ENCODE data around the gene APCDD1L. TPM values are rescaled to one million over a fixed set of nuclear protein-coding genes. Genes with fewer than 3 reads are reported as not detected.
"Not testable (repeated sequence)": the region's sequence is repeated elsewhere in the genome, so short reads cannot be mapped to it uniquely, and the experiment has no call there.

Gene APCDD1L
- total and polyA plus RNA-seq, 4 donors, result 0.04 TPM; not detected in 3

DNA sequence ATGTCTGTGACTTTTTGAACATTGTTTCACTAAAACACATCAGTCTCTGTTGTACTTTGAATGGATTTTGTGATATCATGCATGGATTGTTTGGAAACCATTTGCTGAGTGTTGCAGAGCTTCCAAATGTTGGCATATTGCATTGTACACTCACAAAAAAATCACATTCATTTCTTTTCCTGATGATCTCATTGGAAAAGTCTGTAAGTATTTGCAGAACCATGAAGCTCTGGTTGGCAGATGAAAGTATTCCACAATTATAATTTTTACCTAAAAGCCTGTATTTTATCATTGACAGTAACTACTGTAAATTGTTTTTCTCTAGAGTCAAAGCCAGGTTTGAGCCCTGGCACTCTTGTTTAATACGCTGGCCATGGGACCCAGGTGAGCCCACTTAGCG lies 84.1 kb downstream of the APCDD1L start:
- Histone ChIP-seq H3K9me3 (ENCODE audit: control insufficient read depth in 4 of 4, low read length in 3 of 4) (no peaks in the 10 kb centered on the region), H3K4me3 (ENCODE audit: low read depth in 1 of 3, low read length in 3 of 3) (no peak overlapping the region), H3K27ac (ENCODE audit: low read depth in 1 of 2, low read length in 2 of 2) (no peak overlapping the region), H3K36me3 (ENCODE audit: control insufficient read depth in 4 of 4, insufficient read depth in 3 of 4, low read depth in 1 of 4, low read length in 3 of 4) (peaks cover 0 to 2% (median 1%) of the 10 kb centered on the region in 4 donors), H3K27me3 (ENCODE audit: control insufficient read depth in 4 of 4, insufficient read depth in 4 of 4, low read length in 3 of 4) (no peaks in the 10 kb centered on the region), H3K9ac (ENCODE audit: low read depth in 1 of 2, low read length in 2 of 2) (no peak overlapping the region), H3K4me1 (ENCODE audit: control insufficient read depth in 4 of 4, insufficient read depth in 4 of 4, low read length in 3 of 4) (peaks cover 15 to 33% (median 25%) of the 10 kb centered on the region in 4 donors)
- over 99% methylated on average over 2 of the region's 2 CpGs for WGBS
- no peak for DNase-seq (ENCODE audit: low spot score)
- TF ChIP-seq JUND (IDR thresholded peaks at IDR 0.05) (no peak), TAF1 (conservative IDR thresholded peaks at IDR 0.05) (no peak), NR2F2 (IDR thresholded peaks at IDR 0.05) (no peak)

DNA sequence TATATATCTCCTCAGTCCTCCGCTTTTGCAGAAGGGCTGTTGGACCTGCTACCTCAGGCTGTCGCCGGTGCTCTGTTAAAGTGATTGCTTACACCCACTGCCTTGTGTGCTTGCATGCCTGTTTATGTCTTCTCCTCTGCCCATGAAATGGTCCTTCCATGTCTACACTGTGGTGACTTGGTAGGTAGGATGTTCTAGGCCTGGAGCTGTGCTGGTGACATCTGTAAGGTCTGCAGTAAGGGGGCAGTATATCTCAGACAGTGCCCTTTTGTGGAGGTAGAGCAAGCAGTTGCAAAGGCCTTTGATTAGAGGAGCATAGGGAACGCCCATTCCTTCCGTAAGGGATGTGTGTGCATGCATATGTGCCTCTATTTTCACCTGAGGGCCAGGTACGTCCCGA lies 85.9 kb downstream of the APCDD1L start:
- no peak for DNase-seq (ENCODE audit: low spot score)
- Histone ChIP-seq H3K36me3 (ENCODE audit: control insufficient read depth in 4 of 4, insufficient read depth in 3 of 4, low read depth in 1 of 4, low read length in 3 of 4) (peaks cover 0 to 4% (median 1%) of the 10 kb centered on the region in 4 donors), H3K4me3 (ENCODE audit: low read depth in 1 of 3, low read length in 3 of 3) (no peak overlapping the region), H3K4me1 (ENCODE audit: control insufficient read depth in 4 of 4, insufficient read depth in 4 of 4, low read length in 3 of 4) (peaks cover 15 to 32% (median 25%) of the 10 kb centered on the region in 4 donors), H3K9ac (ENCODE audit: low read depth in 1 of 2, low read length in 2 of 2) (no peak overlapping the region), H3K27ac (ENCODE audit: low read depth in 1 of 2, low read length in 2 of 2) (no peak overlapping the region), H3K27me3 (ENCODE audit: control insufficient read depth in 4 of 4, insufficient read depth in 4 of 4, low read length in 3 of 4) (no peaks in the 10 kb centered on the region), H3K9me3 (ENCODE audit: control insufficient read depth in 4 of 4, low read length in 3 of 4) (no peaks in the 10 kb centered on the region)
- TF ChIP-seq EGR1 (IDR thresholded peaks at IDR 0.05; ENCODE audit: low read depth in 2 of 2) (no peak), HNF4G (IDR thresholded peaks at IDR 0.05) (no peak), FOXA1 (IDR thresholded peaks at IDR 0.05) (no peak)
- TF ChIP-seq, protein P1, sequence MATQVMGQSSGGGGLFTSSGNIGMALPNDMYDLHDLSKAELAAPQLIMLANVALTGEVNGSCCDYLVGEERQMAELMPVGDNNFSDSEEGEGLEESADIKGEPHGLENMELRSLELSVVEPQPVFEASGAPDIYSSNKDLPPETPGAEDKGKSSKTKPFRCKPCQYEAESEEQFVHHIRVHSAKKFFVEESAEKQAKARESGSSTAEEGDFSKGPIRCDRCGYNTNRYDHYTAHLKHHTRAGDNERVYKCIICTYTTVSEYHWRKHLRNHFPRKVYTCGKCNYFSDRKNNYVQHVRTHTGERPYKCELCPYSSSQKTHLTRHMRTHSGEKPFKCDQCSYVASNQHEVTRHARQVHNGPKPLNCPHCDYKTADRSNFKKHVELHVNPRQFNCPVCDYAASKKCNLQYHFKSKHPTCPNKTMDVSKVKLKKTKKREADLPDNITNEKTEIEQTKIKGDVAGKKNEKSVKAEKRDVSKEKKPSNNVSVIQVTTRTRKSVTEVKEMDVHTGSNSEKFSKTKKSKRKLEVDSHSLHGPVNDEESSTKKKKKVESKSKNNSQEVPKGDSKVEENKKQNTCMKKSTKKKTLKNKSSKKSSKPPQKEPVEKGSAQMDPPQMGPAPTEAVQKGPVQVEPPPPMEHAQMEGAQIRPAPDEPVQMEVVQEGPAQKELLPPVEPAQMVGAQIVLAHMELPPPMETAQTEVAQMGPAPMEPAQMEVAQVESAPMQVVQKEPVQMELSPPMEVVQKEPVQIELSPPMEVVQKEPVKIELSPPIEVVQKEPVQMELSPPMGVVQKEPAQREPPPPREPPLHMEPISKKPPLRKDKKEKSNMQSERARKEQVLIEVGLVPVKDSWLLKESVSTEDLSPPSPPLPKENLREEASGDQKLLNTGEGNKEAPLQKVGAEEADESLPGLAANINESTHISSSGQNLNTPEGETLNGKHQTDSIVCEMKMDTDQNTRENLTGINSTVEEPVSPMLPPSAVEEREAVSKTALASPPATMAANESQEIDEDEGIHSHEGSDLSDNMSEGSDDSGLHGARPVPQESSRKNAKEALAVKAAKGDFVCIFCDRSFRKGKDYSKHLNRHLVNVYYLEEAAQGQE (IDR thresholded peaks at IDR 0.05), result no peak
- WGBS, result 95% methylated on average over 7 of the region's 7 CpGs

DNA sequence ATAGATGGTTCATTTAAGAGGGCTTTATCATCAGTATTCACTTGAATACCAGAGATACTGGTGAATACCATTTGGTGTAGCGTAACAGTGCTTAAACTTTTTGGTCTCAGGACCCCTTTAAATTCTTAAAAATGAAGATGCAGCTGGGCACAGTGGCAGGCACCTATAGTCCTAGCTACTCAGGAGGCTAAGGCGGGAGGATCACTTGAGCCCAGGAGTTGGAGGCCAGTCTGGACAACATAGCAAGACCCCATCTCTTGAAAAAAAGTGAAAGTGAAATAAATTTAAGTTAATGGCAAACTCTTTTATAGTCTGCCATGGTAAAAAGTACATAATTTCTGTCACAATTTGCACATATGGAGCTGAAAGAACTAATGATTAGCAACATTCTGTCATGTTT lies 86.8 kb downstream of the APCDD1L start:
- Histone ChIP-seq H3K36me3 (ENCODE audit: control insufficient read depth in 4 of 4, insufficient read depth in 3 of 4, low read depth in 1 of 4, low read length in 3 of 4) (peaks cover 0 to 4% (median 1%) of the 10 kb centered on the region in 4 donors), H3K4me3 (ENCODE audit: low read depth in 1 of 3, low read length in 3 of 3) (no peak overlapping the region), H3K4me1 (ENCODE audit: control insufficient read depth in 4 of 4, insufficient read depth in 4 of 4, low read length in 3 of 4) (peaks cover 12 to 25% (median 21%) of the 10 kb centered on the region in 4 donors), H3K27ac (ENCODE audit: low read depth in 1 of 2, low read length in 2 of 2) (no peak overlapping the region), H3K27me3 (ENCODE audit: control insufficient read depth in 4 of 4, insufficient read depth in 4 of 4, low read length in 3 of 4) (no peaks in the 10 kb centered on the region), H3K9ac (ENCODE audit: low read depth in 1 of 2, low read length in 2 of 2) (no peak overlapping the region), H3K9me3 (ENCODE audit: control insufficient read depth in 4 of 4, low read length in 3 of 4) (no peaks in the 10 kb centered on the region)
- TF ChIP-seq FOXA1 (IDR thresholded peaks at IDR 0.05) (no peak), SP1 (IDR thresholded peaks at IDR 0.05) (no peak), JUND (IDR thresholded peaks at IDR 0.05) (no peak), HNF4G (IDR thresholded peaks at IDR 0.05) (no peak), FOXA2 (IDR thresholded peaks at IDR 0.05) (no peak), TAF1 (conservative IDR thresholded peaks at IDR 0.05) (no peak), YY1 (IDR thresholded peaks at IDR 0.05) (no peak), HNF4A (conservative IDR thresholded peaks at IDR 0.05) (no peak), RAD21 (IDR thresholded peaks at IDR 0.05) (no peak), RXRA (IDR thresholded peaks at IDR 0.05) (no peak), NR2F2 (IDR thresholded peaks at IDR 0.05) (no peak)
- TF ChIP-seq, protein P2, sequence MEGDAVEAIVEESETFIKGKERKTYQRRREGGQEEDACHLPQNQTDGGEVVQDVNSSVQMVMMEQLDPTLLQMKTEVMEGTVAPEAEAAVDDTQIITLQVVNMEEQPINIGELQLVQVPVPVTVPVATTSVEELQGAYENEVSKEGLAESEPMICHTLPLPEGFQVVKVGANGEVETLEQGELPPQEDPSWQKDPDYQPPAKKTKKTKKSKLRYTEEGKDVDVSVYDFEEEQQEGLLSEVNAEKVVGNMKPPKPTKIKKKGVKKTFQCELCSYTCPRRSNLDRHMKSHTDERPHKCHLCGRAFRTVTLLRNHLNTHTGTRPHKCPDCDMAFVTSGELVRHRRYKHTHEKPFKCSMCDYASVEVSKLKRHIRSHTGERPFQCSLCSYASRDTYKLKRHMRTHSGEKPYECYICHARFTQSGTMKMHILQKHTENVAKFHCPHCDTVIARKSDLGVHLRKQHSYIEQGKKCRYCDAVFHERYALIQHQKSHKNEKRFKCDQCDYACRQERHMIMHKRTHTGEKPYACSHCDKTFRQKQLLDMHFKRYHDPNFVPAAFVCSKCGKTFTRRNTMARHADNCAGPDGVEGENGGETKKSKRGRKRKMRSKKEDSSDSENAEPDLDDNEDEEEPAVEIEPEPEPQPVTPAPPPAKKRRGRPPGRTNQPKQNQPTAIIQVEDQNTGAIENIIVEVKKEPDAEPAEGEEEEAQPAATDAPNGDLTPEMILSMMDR (IDR thresholded peaks at IDR 0.05; ENCODE audit: low read depth, low read length, missing input control), result no peak
- TF ChIP-seq, protein P3, sequence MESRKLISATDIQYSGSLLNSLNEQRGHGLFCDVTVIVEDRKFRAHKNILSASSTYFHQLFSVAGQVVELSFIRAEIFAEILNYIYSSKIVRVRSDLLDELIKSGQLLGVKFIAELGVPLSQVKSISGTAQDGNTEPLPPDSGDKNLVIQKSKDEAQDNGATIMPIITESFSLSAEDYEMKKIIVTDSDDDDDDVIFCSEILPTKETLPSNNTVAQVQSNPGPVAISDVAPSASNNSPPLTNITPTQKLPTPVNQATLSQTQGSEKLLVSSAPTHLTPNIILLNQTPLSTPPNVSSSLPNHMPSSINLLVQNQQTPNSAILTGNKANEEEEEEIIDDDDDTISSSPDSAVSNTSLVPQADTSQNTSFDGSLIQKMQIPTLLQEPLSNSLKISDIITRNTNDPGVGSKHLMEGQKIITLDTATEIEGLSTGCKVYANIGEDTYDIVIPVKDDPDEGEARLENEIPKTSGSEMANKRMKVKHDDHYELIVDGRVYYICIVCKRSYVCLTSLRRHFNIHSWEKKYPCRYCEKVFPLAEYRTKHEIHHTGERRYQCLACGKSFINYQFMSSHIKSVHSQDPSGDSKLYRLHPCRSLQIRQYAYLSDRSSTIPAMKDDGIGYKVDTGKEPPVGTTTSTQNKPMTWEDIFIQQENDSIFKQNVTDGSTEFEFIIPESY (IDR thresholded peaks at IDR 0.05), result no peak
- TF ChIP-seq, protein P4, sequence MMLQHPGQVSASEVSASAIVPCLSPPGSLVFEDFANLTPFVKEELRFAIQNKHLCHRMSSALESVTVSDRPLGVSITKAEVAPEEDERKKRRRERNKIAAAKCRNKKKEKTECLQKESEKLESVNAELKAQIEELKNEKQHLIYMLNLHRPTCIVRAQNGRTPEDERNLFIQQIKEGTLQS (IDR thresholded peaks at IDR 0.05), result no peak
- no peak for DNase-seq (ENCODE audit: low spot score)
- 98% methylated on average over 2 of the region's 2 CpGs for WGBS

DNA sequence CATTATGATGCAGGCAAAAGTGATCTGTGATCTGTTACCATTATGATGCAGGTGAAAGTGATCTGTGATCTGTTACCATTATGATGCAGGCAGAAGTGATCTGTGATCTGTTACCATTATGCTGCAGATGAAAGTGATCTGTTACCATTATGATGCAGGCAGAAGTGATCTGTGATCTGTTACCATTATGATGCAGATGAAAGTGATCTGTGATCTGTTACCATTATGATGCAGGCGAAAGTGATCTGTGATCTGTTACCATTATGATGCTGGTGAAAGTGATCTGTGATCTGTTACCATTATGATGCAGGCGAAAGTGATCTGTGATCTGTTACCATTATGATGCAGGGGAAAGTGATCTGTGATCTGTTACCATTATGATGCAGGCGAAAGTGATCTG lies 87.6 kb downstream of the APCDD1L start:
- peaks cover 6 to 17% (median 14%) of the 10 kb centered on the region in 4 donors for H3K4me1 ChIP-seq (ENCODE audit: control insufficient read depth in 4 of 4, insufficient read depth in 4 of 4, low read length in 3 of 4)
- 97% methylated on average over 3 of the region's 3 CpGs for WGBS
- H3K9me3 ChIP-seq (ENCODE audit: control insufficient read depth in 4 of 4, low read length in 3 of 4); H3K9ac ChIP-seq (ENCODE audit: low read depth in 1 of 2, low read length in 2 of 2); H3K36me3 ChIP-seq (ENCODE audit: control insufficient read depth in 4 of 4, insufficient read depth in 3 of 4, low read depth in 1 of 4, low read length in 3 of 4); H3K4me3 ChIP-seq (ENCODE audit: low read depth in 1 of 3, low read length in 3 of 3); H3K27ac ChIP-seq (ENCODE audit: low read depth in 1 of 2, low read length in 2 of 2); H3K27me3 ChIP-seq (ENCODE audit: control insufficient read depth in 4 of 4, insufficient read depth in 4 of 4, low read length in 3 of 4); DNase-seq (ENCODE audit: low spot score): not testable (repeated sequence)
